ENCODE data around the gene SUN3. TPM values are rescaled to one million over a fixed set of nuclear protein-coding genes. Genes with fewer than 3 reads are reported as not detected.

The SUN3 gene
- total and polyA plus RNA-seq, 2 of the 8 experiments (the other 6 are each of a cell fraction or from before 2014, with no cell fraction given): not detected

DNA sequence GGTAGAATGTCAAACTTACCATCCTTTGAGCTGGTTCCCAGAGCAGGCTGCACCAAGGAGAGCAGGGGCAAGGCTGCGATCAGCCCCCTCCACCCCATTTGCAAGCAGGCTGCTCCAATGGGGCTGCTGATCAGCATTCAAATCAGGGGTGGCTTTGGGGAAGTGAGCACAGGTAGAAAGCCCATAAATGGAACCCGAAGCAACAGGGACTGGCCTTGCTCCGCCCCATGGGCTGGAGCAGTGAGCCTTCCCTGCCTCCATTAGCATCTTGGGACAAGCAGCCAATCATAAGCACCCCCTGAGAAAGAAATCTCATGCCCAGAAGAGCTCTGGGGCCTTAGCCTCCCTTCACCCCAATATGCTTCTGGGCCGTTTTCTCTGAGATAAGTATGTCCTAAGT, 76.7 kb downstream of the SUN3 start:
- H2BK20ac ChIP-seq (ENCODE audit: low read length): no peak overlapping the region
- no peak overlapping the region for H3K18ac ChIP-seq (ENCODE audit: extremely low read depth, low read length)
- no peak overlapping the region for H2BK120ac ChIP-seq (replicated peaks; ENCODE audit: low read depth, low read length)
- H3K4me1 ChIP-seq (replicated peaks in 1 of 4; ENCODE audit: control insufficient read depth in 3 of 4, insufficient read depth in 4 of 4, low read length in 3 of 4): peaks cover 0 to 4% (median 1%) of the 10 kb centered on the region in 4 experiments; a peak in 4 of 7 replicates
- H3K56ac ChIP-seq (replicated peaks; ENCODE audit: insufficient read length, low read depth, low read length): no peak overlapping the region
- POLR2A ChIA-PET (ENCODE audit: partially characterized antibody): interaction anchor here (0.7 kb wide), 1 partner anchor 25 kb away, joined by 3 read pairs; no protein-coding TSS in a partner anchor
- no peak overlapping the region for H3K23ac ChIP-seq (ENCODE audit: insufficient read length)
- H3K9me3 ChIP-seq (ENCODE audit: insufficient read depth in 2 of 2, low read depth in 1 of 2, low read length in 1 of 2): no peaks in the 10 kb centered on the region
- H2BK5ac ChIP-seq (ENCODE audit: low read depth, low read length): no peak overlapping the region
- H3K4me2 ChIP-seq (ENCODE audit: insufficient read depth in 1 of 2, low read depth in 2 of 2, low read length in 2 of 2): no peak overlapping the region
- H4K20me1 ChIP-seq (replicated peaks in 1 of 2; ENCODE audit: control insufficient read depth in 1 of 2, insufficient read depth in 2 of 2, low read length in 2 of 2): no peaks in the 10 kb centered on the region
- H3K4me3 ChIP-seq (ENCODE audit: extremely low read depth in 1 of 4, insufficient read depth in 2 of 4, low read depth in 3 of 4, low read length in 4 of 4): no peak overlapping the region
- H3K79me1 ChIP-seq (ENCODE audit: low read depth, low read length): no peaks in the 10 kb centered on the region
- H3K9ac ChIP-seq (replicated peaks in 1 of 4; ENCODE audit: extremely low read depth in 1 of 4, low read depth in 3 of 4, low read length in 3 of 4): no peak overlapping the region
- H2AFZ ChIP-seq (ENCODE audit: low read length): no peak overlapping the region
- no peak overlapping the region for H2BK12ac ChIP-seq (ENCODE audit: low read depth, low read length)
- peaks cover 2 to 12% (median 6%) of the 10 kb centered on the region in 4 experiments; a peak in 5 of 8 replicates for H3K36me3 ChIP-seq (ENCODE audit: control insufficient read depth in 2 of 4, insufficient read depth in 4 of 4, low read length in 3 of 4)
- no peak overlapping the region for H3K4ac ChIP-seq (replicated peaks; ENCODE audit: insufficient read length, low read depth, low read length)
- FAIRE-seq (no peak), DNase-seq (ENCODE audit: low read depth in 1 of 2, low spot score in 2 of 2) (no peak)
- H4K91ac ChIP-seq (replicated peaks; ENCODE audit: insufficient read length, low read length): no peak overlapping the region
- 84% methylated on average over 4 of the region's 4 CpGs; no CpG with 5 or more reads in 1 of the 2 experiments for WGBS, 2 experiments (ENCODE audit: extremely low coverage in 1 of 2, insufficient coverage in 1 of 2, insufficient read length in 1 of 2, insufficient replicate concordance in 2 of 2, low coverage in 1 of 2, low lambda C conversion rate in 2 of 2, missing lambda C conversion rate in 1 of 2)
- H3K27me3 ChIP-seq (replicated peaks in 1 of 4; ENCODE audit: control insufficient read depth in 3 of 4, extremely low read depth in 1 of 4, insufficient read depth in 3 of 4, low read length in 3 of 4): no peaks in the 10 kb centered on the region
- no peak overlapping the region for H2AK5ac ChIP-seq (ENCODE audit: low read depth, low read length)
- no peak overlapping the region for H2BK15ac ChIP-seq (ENCODE audit: low read length)
- no peak overlapping the region for H3K14ac ChIP-seq (ENCODE audit: insufficient read length)
- H3K79me2 ChIP-seq (ENCODE audit: control insufficient read depth in 1 of 2, insufficient read depth in 2 of 2, low read length in 2 of 2): no peaks in the 10 kb centered on the region
- H3K27ac ChIP-seq (ENCODE audit: low read depth, low read length): no peak overlapping the region
- H3K23me2 ChIP-seq (ENCODE audit: low read depth, low read length): no peaks in the 10 kb centered on the region
- CTCF ChIA-PET (ENCODE audit: partially characterized antibody): interaction anchor here (0.6 to 6.8 kb wide), 5 partner anchors 13 to 686 kb away, joined by 3 to 34 read pairs (median 3); no protein-coding TSS in a partner anchor
- no peak overlapping the region for H4K5ac ChIP-seq (ENCODE audit: insufficient read length, low read depth, low read length)
- no peak overlapping the region for H4K8ac ChIP-seq (ENCODE audit: extremely low read depth, insufficient read depth, low read length)
- TF ChIP-seq TAF1 (IDR thresholded peaks at IDR 0.05; ENCODE audit: low read depth, low read length): no peak
- TF ChIP-seq RXRA (IDR thresholded peaks at IDR 0.05; ENCODE audit: insufficient read depth, low read depth, low read length): no peak
- TF ChIP-seq EP300 (IDR thresholded peaks at IDR 0.05; ENCODE audit: borderline replicate concordance in 1 of 2, low read depth in 2 of 2, low read length in 2 of 2): no peak
- no peak for TF ChIP-seq RFX5 (IDR thresholded peaks at IDR 0.05; ENCODE audit: borderline replicate concordance, low read depth, low read length)
- TF ChIP-seq SIX5 (IDR thresholded peaks at IDR 0.05; ENCODE audit: low read depth, low read length): no peak
- TF ChIP-seq TBP (IDR thresholded peaks at IDR 0.05; ENCODE audit: low read depth, low read length): no peak
- TF ChIP-seq KDM5A (IDR thresholded peaks at IDR 0.05; ENCODE audit: low read length): no peak
- no peak for TF ChIP-seq RBBP5 (IDR thresholded peaks at IDR 0.05; ENCODE audit: borderline replicate concordance, low read depth, low read length)
- TF ChIP-seq SP2 (IDR thresholded peaks at IDR 0.05; ENCODE audit: low read length): no peak
- no peak for TF ChIP-seq CHD1 (IDR thresholded peaks at IDR 0.05; ENCODE audit: low read depth, low read length)
- TF ChIP-seq, protein P1, sequence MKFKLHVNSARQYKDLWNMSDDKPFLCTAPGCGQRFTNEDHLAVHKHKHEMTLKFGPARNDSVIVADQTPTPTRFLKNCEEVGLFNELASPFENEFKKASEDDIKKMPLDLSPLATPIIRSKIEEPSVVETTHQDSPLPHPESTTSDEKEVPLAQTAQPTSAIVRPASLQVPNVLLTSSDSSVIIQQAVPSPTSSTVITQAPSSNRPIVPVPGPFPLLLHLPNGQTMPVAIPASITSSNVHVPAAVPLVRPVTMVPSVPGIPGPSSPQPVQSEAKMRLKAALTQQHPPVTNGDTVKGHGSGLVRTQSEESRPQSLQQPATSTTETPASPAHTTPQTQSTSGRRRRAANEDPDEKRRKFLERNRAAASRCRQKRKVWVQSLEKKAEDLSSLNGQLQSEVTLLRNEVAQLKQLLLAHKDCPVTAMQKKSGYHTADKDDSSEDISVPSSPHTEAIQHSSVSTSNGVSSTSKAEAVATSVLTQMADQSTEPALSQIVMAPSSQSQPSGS (IDR thresholded peaks at IDR 0.05; ENCODE audit: low read length): no peak
- no peak for TF ChIP-seq POLR2A (IDR thresholded peaks at IDR 0.05; ENCODE audit: control extremely low read depth in 1 of 2, low read depth in 2 of 2, low read length in 2 of 2)
- TF ChIP-seq RAD21 (IDR thresholded peaks at IDR 0.05 in 1 of 2, conservative IDR thresholded peaks at IDR 0.05 in 1 of 2; ENCODE audit: low read depth in 2 of 2, low read length in 2 of 2): no peak

Measured in H1 (cell line).